Naive thymus-derived CD8-positive, alpha-beta T cell (primary cell): Measurements from ENCODE around the gene SH2D7. TPM values are rescaled to one million over a fixed set of nuclear protein-coding genes. Genes with fewer than 3 reads are reported as not detected.
A peak's percentile ranks its signal among the peaks of the same experiment; 100 is the strongest.

Experiments
- ATAC-seq, 2 donors: fragments of 150-1000 bp; cut with Tn5 transposase in 1 of 2; sonication (Bioruptor Pico), chemical (Tn5 transposase) in 1 of 2; 1 replicate in 1 of 2; 2 replicates in 1 of 2; pipeline ENCODE4 v1.10.0; 2021; ENCODE audit warnings: mild to moderate bottlenecking in 2 of 2, moderate library complexity in 2 of 2
- POLR2A ChIA-PET: fragments of 350-600 bp; sonication (Branson Sonifier 250); formaldehyde crosslinking; loops from one replicate; lab custom pipeline; 2021; ENCODE audit warnings: antibody characterized with exemption; lab: Charles Lee
- DNase-seq, 10 donors: peaks; one replicate each; pipeline versions ENCODE4 v3.0.0 to v3.0.0-alpha.2; 2020 to 2022
- H3K27ac Mint-ChIP-seq, 10 donors: one replicate each; pipeline ENCODE4 v1.8.0; 2020 to 2022; ENCODE audit warnings: mild to moderate bottlenecking in 10 of 10, mixed read lengths in 10 of 10, moderate library complexity in 4 of 10, inconsistent platforms in 1 of 10
- H3K27me3 Mint-ChIP-seq, 5 donors: one replicate each; pipeline ENCODE4 v1.8.0; 2021 to 2022; ENCODE audit warnings: mixed read lengths in 5 of 5
- H3K36me3 Mint-ChIP-seq, 3 donors: one replicate each; pipeline ENCODE4 v1.8.0; 2020 to 2022; ENCODE audit warnings: mixed read lengths in 3 of 3, mild to moderate bottlenecking in 2 of 3, inconsistent platforms in 1 of 3
- H3K4me1 Mint-ChIP-seq, 4 donors: one replicate each; pipeline ENCODE4 v1.8.0; 2021 to 2022; ENCODE audit warnings: mixed read lengths in 4 of 4
- H3K4me3 Mint-ChIP-seq, 10 donors: one replicate each; pipeline ENCODE4 v1.8.0; 2020 to 2022; ENCODE audit warnings: mild to moderate bottlenecking in 10 of 10, mixed read lengths in 10 of 10, moderate library complexity in 6 of 10, inconsistent platforms in 1 of 10
- H3K9me3 Mint-ChIP-seq, 9 donors: one replicate each; pipeline ENCODE4 v1.8.0; 2020 to 2022; ENCODE audit warnings: mixed read lengths in 9 of 9, mild to moderate bottlenecking in 3 of 9, inconsistent platforms in 1 of 9, moderate library complexity in 1 of 9
- polyA plus RNA-seq, 3 donors: library from polyadenylated mRNA; unstranded; fragments of 300-500 nt; fragmentation: Illumina TruSeq; gene quantifications; one replicate each; pipeline ENCODE4 v1.2.3, GENCODE V29; 2021
- total RNA-seq, 8 experiments: library from RNA in 2 of 8; stranded (reverse) in 2 of 8; gene quantifications; one replicate each; pipeline ENCODE4 v1.2.3 and lab custom pipeline; 2021 to 2026

SH2D7 gene
- total and polyA plus RNA-seq, 5 experiments from 2014 or later: 0.19 TPM; not detected in 4

GRCh38 chr15:78071383-78071782 lies 21.0 kb upstream of the SH2D7 start:
- no peak for DNase-seq
- no peak for ATAC-seq
- Mint-ChIP-seq H3K27ac (peak overlapping the region in 6 of 10 donors; percentile 85 to 97 (median 91)), H3K27me3 (no peaks in the 10 kb centered on the region), H3K4me3 (peak overlapping the region in 4 of 10 donors; percentile 25 to 59 (median 48)), H3K9me3 (no peaks in the 10 kb centered on the region), H3K36me3 (peaks cover 0 to 2% (median 0%) of the 10 kb centered on the region in 3 donors), H3K4me1 (peaks cover 48 to 52% (median 50%) of the 10 kb centered on the region in 4 donors)
- POLR2A ChIA-PET: interaction anchor here (1.3 to 15.4 kb wide), 6 partner anchors 16 to 53 kb away, joined by 4 to 250 read pairs (median 6); no protein-coding TSS in a partner anchor

- Mint-ChIP-seq H3K27ac (peak overlapping the region in 8 of 10 donors; percentile 1 to 97 (median 91)), H3K4me3 (peak overlapping the region; percentile 0 to 83 (median 51)), H3K9me3 (no peaks in the 10 kb centered on the region), H3K4me1 (peaks cover 48 to 55% (median 54%) of the 10 kb centered on the region in 4 donors), H3K27me3 (no peaks in the 10 kb centered on the region), H3K36me3 (peaks cover 0 to 2% (median 0%) of the 10 kb centered on the region in 3 donors)
- POLR2A ChIA-PET: interaction anchor here (0.6 to 15.4 kb wide), 7 partner anchors 11 to 80 kb away, joined by 3 to 250 read pairs (median 6); no protein-coding TSS in a partner anchor
- ATAC-seq (peak; percentile 22 to 59), DNase-seq (peak in 5 of 10 donors; percentile 35 to 70 (median 62))
Measured at GRCh38 chr15:78072080-78072892, 20.1 kb upstream of the SH2D7 start.

- Mint-ChIP-seq H3K4me1 (peaks cover 46 to 61% (median 59%) of the 10 kb centered on the region in 4 donors), H3K27ac (peak overlapping the region in 8 of 10 donors; percentile 1 to 97 (median 91)), H3K4me3 (peak overlapping the region; percentile 26 to 83 (median 51)), H3K36me3 (peaks cover 0 to 2% (median 0%) of the 10 kb centered on the region in 3 donors), H3K9me3 (no peaks in the 10 kb centered on the region), H3K27me3 (no peaks in the 10 kb centered on the region)
- POLR2A ChIA-PET: interaction anchor here (0.8 to 15.4 kb wide), 6 partner anchors 10 to 54 kb away, joined by 3 to 250 read pairs (median 6); no protein-coding TSS in a partner anchor
- ATAC-seq (no peak), DNase-seq (no peak)
Measured at GRCh38 chr15:78073046-78073787, 19.1 kb upstream of the SH2D7 start.

- Mint-ChIP-seq H3K4me3 (peak overlapping the region; percentile 95 to 100 (median 98)), H3K27ac (peak overlapping the region; percentile 85 to 99 (median 94)), H3K4me1 (peaks cover 25 to 62% (median 61%) of the 10 kb centered on the region in 4 donors), H3K36me3 (peaks cover 0 to 2% (median 0%) of the 10 kb centered on the region in 3 donors), H3K27me3 (no peaks in the 10 kb centered on the region), H3K9me3 (no peaks in the 10 kb centered on the region)
- POLR2A ChIA-PET: interaction anchor here (1.0 to 15.4 kb wide), 7 partner anchors 8 to 76 kb away, joined by 3 to 250 read pairs (median 7); no protein-coding TSS in a partner anchor
- ATAC-seq (no peak), DNase-seq (no peak)
Measured at GRCh38 chr15:78075490-78076230, 16.7 kb upstream of the SH2D7 start.

GRCh38 chr15:78076231-78077052 lies 15.9 kb upstream of the SH2D7 start:
- DNase-seq (peak in 1 of 10 donors; percentile 22), ATAC-seq (peak; percentile 9 to 12)
- Mint-ChIP-seq H3K4me3 (peak overlapping the region; percentile 95 to 100 (median 98)), H3K27me3 (no peaks in the 10 kb centered on the region), H3K4me1 (peaks cover 25 to 59% (median 57%) of the 10 kb centered on the region in 4 donors), H3K27ac (peak overlapping the region; percentile 92 to 99 (median 96)), H3K9me3 (no peaks in the 10 kb centered on the region), H3K36me3 (peaks cover 0 to 2% (median 0%) of the 10 kb centered on the region in 3 donors)
- POLR2A ChIA-PET: interaction anchor here (0.9 to 15.4 kb wide), 10 partner anchors 9 to 76 kb away, joined by 3 to 250 read pairs (median 4); partner anchors contain the start of gene CIB2

GRCh38 chr15:78077053-78077870 lies 15.1 kb upstream of the SH2D7 start, which contains the start of gene TBC1D2B:
Gene TBC1D2B, minus strand, starts transcription at chr15:78077711. Its CDS starts 59 bp downstream, at chr15:78077652.
- Mint-ChIP-seq H3K27ac (peak within 1 kb of the TSS; percentile 94 to 99 (median 96)), H3K36me3 (no peaks in the 10 kb centered on the region), H3K27me3 (no peaks in the 10 kb centered on the region), H3K9me3 (no peaks in the 10 kb centered on the region), H3K4me3 (peak within 1 kb of the TSS; percentile 95 to 100 (median 98)), H3K4me1 (peaks cover 25 to 51% (median 49%) of the 10 kb centered on the region in 4 donors)
- DNase-seq (peak; percentile 53 to 83 (median 68)), ATAC-seq (peak; percentile 82 to 89)
- POLR2A ChIA-PET: interaction anchor here (0.9 to 15.4 kb wide), 9 partner anchors 9 to 58 kb away, joined by 3 to 250 read pairs (median 6); partner anchors contain the start of gene CIB2

- DNase-seq: no peak
- H3K27me3 Mint-ChIP-seq: no peaks in the 10 kb centered on the region
- no peaks in the 10 kb centered on the region for H3K9me3 Mint-ChIP-seq
- peaks cover 22 to 45% (median 44%) of the 10 kb centered on the region in 4 donors for H3K4me1 Mint-ChIP-seq
- peak overlapping the region; percentile 88 to 98 (median 90) for H3K4me3 Mint-ChIP-seq
- ATAC-seq: peak; percentile 37 to 38
- no peaks in the 10 kb centered on the region for H3K36me3 Mint-ChIP-seq
- POLR2A ChIA-PET: interaction anchor here (0.8 to 15.4 kb wide), 9 partner anchors 17 to 73 kb away, joined by 3 to 250 read pairs (median 5); partner anchors contain the start of gene CIB2
- H3K27ac Mint-ChIP-seq: peak overlapping the region; percentile 88 to 95 (median 93)
Measured at GRCh38 chr15:78077871-78078210, 14.5 kb upstream of the SH2D7 start.

- no peak for DNase-seq
- Mint-ChIP-seq H3K4me3 (peak overlapping the region in 4 of 10 donors; percentile 15 to 60 (median 50)), H3K9me3 (no peaks in the 10 kb centered on the region), H3K36me3 (no peaks in the 10 kb centered on the region), H3K27me3 (no peaks in the 10 kb centered on the region), H3K4me1 (peaks cover 22 to 36% (median 33%) of the 10 kb centered on the region in 4 donors), H3K27ac (peak overlapping the region in 8 of 10 donors; percentile 24 to 81 (median 64))
- POLR2A ChIA-PET: interaction anchor here (1.0 to 15.4 kb wide), 3 partner anchors 23 to 45 kb away, joined by 3 to 250 read pairs (median 3); no protein-coding TSS in a partner anchor
- no peak for ATAC-seq
Measured at GRCh38 chr15:78079298-78080087, 12.9 kb upstream of the SH2D7 start.

- Mint-ChIP-seq H3K36me3 (no peaks in the 10 kb centered on the region), H3K4me3 (peak overlapping the region in 2 of 10 donors; percentile 48 to 52), H3K9me3 (no peaks in the 10 kb centered on the region), H3K27me3 (no peaks in the 10 kb centered on the region), H3K4me1 (peaks cover 19 to 34% (median 31%) of the 10 kb centered on the region in 4 donors), H3K27ac (peak overlapping the region in 4 of 10 donors; percentile 39 to 81 (median 58))
- ATAC-seq (no peak), DNase-seq (no peak)
- POLR2A ChIA-PET: interaction anchor here (1.0 to 15.4 kb wide), 2 partner anchors 23 to 25 kb away, joined by 3 to 250 read pairs; no protein-coding TSS in a partner anchor
Measured at GRCh38 chr15:78080088-78080460, 12.3 kb upstream of the SH2D7 start.
